IPS DF 6.9 (cell line): Measurements from ENCODE around the gene PPP2R3A.

Experiments
- DNase-seq: peaks from one replicate; pipeline ENCODE4 v3.0.0-alpha.2; 2013; ENCODE audit warnings: low read depth, low spot score
- H3K27ac ChIP-seq: one replicate; pipeline ENCODE4 v1.5.1; 2013; ENCODE audit warnings: low read length, control low read depth
- H3K27me3 ChIP-seq: 2 replicates; pipeline ENCODE4 v1.6.1; 2013; ENCODE audit warnings: mild to moderate bottlenecking, low read length; ENCODE audit not compliant: control insufficient read depth, insufficient read depth
- H3K36me3 ChIP-seq: 2 replicates; pipeline ENCODE4 v1.6.1; 2013; ENCODE audit warnings: low read length; ENCODE audit not compliant: control insufficient read depth, insufficient read depth
- H3K4me1 ChIP-seq: 2 replicates; pipeline ENCODE4 v1.6.1; 2013; ENCODE audit warnings: low read length; ENCODE audit not compliant: control insufficient read depth, insufficient read depth
- H3K4me3 ChIP-seq: 2 replicates; pipeline ENCODE4 v1.5.1; 2013; ENCODE audit warnings: mild to moderate bottlenecking, low read length
- H3K9me3 ChIP-seq: 2 replicates; pipeline ENCODE4 v1.6.1; 2013; ENCODE audit warnings: low read length, inconsistent platforms; ENCODE audit not compliant: control insufficient read depth, insufficient read depth
- whole genome bisulfite sequencing: extraction: QIAGEN DNeasy Blood & Tissue Kit; methylation state at CpG from one replicate; pipeline ENCODE4 v1.1.7; 2013; ENCODE audit warnings: mixed read lengths, missing lambda C conversion rate; ENCODE audit not compliant: insufficient read length, insufficient coverage; 5-methylcytosine and 5-hydroxymethylcytosine counted together

PPP2R3A gene

GRCh38 chr3:135989242-135989641 is 23.7 kb downstream of the PPP2R3A start:
- Histone ChIP-seq H3K36me3 (no peaks in the 10 kb centered on the region), H3K4me3 (no peak overlapping the region), H3K4me1 (no peaks in the 10 kb centered on the region), H3K9me3 (no peaks in the 10 kb centered on the region), H3K27me3 (no peaks in the 10 kb centered on the region), H3K27ac (no peak overlapping the region)
- no CpG with 5 or more reads among the region's 2 CpGs for WGBS
- no peak for DNase-seq

- H3K4me1 ChIP-seq = no peaks in the 10 kb centered on the region
- no peaks in the 10 kb centered on the region for H3K9me3 ChIP-seq
- no CpG with 5 or more reads among the region's 4 CpGs for WGBS
- H3K27me3 ChIP-seq = no peaks in the 10 kb centered on the region
- DNase-seq = no peak
- H3K4me3 ChIP-seq = no peak overlapping the region
- H3K27ac ChIP-seq = no peak overlapping the region
- no peaks in the 10 kb centered on the region for H3K36me3 ChIP-seq
These were observed 25.4 kb downstream of the PPP2R3A start for GRCh38 chr3:135990903-135991302.

- no peak for DNase-seq
- no CpG with 5 or more reads among the region's 2 CpGs for WGBS
These were observed 26.1 kb downstream of the PPP2R3A start for GRCh38 chr3:135991621-135992020.

DNA sequence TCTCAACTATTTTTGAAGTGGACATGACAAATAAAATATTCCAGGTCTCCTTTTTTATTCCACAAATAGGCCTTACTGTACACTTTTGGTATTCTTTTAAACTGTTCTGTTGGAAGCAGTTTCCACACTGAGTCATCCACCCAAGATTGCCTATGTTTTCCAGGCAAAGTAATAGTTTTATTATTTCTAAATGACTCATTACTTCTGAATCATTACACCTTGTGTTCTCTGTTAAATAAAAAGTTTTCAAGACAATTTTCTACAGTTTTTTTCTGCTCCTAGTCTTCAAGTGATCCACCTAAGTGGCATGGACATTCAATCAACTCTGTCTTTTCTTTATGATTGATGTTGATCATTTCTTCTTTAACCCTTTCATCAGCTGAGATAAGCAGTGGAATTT is 26.5 kb downstream of the PPP2R3A start:
- H3K27me3 ChIP-seq = no peaks in the 10 kb centered on the region
- no peaks in the 10 kb centered on the region for H3K4me1 ChIP-seq
- no peak for DNase-seq

More at GRCh38 chr3:135991621-135992020, 26.1 kb downstream of the PPP2R3A start:
- Histone ChIP-seq H3K27me3 (no peaks in the 10 kb centered on the region), H3K4me1 (no peaks in the 10 kb centered on the region), H3K27ac (no peak overlapping the region), H3K36me3 (no peaks in the 10 kb centered on the region), H3K9me3 (no peaks in the 10 kb centered on the region), H3K4me3 (no peak overlapping the region)

GRCh38 chr3:135994708-135995337 is 29.3 kb downstream of the PPP2R3A start:
- 0 out of 2 replicates have a peak, but pooled peaks cover 2% of the 10 kb centered on the region for H3K4me1 ChIP-seq
- no peaks in the 10 kb centered on the region for H3K36me3 ChIP-seq
- no CpG with 5 or more reads among the region's 3 CpGs for WGBS
- H3K9me3 ChIP-seq = no peaks in the 10 kb centered on the region
- H3K27me3 ChIP-seq = no peaks in the 10 kb centered on the region
- DNase-seq = no peak
- no peak overlapping the region for H3K27ac ChIP-seq
- no peak overlapping the region for H3K4me3 ChIP-seq

More for the DNA sequence above, 26.5 kb downstream of the PPP2R3A start:
- Histone ChIP-seq H3K4me3 (no peak overlapping the region), H3K9me3 (no peaks in the 10 kb centered on the region), H3K27ac (no peak overlapping the region), H3K36me3 (no peaks in the 10 kb centered on the region)

DNA sequence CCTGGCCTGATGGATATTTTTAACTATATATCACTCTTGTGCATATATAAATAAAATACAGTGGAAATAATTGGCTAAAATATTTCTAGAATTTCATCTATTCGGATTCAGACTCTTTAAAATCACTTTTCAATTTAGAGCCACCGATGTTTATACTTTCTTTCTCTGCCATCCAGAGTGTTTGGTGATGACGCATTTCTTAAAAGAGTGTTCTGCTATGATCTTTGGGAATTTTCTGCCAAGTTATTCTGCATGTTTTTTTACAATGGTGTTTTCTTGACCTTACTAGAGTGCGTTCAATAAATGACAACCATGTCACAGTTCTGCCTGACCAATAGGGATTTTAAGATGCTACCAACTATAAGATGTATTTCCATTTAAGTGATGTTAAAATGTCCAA is 30.2 kb downstream of the PPP2R3A start:
- no CpG with 5 or more reads among the region's 4 CpGs for WGBS
- 0 out of 2 replicates have a peak, but pooled peaks cover 2% of the 10 kb centered on the region for H3K4me1 ChIP-seq
- no peaks in the 10 kb centered on the region for H3K36me3 ChIP-seq
- H3K4me3 ChIP-seq = no peak overlapping the region
- no peaks in the 10 kb centered on the region for H3K9me3 ChIP-seq
- H3K27ac ChIP-seq = no peak overlapping the region
- no peaks in the 10 kb centered on the region for H3K27me3 ChIP-seq
- DNase-seq = no peak

GRCh38 chr3:135997554-135998320 is 32.2 kb downstream of the PPP2R3A start:
- Histone ChIP-seq H3K27me3 (no peaks in the 10 kb centered on the region), H3K9me3 (no peaks in the 10 kb centered on the region), H3K36me3 (no peaks in the 10 kb centered on the region), H3K27ac (no peak overlapping the region), H3K4me1 (0 out of 2 replicates have a peak, but pooled peaks cover 2% of the 10 kb centered on the region), H3K4me3 (no peak overlapping the region)
- no CpG with 5 or more reads among the region's 6 CpGs for WGBS
- DNase-seq = no peak

- no peak for DNase-seq
- Histone ChIP-seq H3K36me3 (no peaks in the 10 kb centered on the region), H3K9me3 (no peaks in the 10 kb centered on the region), H3K4me3 (no peak overlapping the region), H3K4me1 (no peaks in the 10 kb centered on the region), H3K27me3 (no peaks in the 10 kb centered on the region), H3K27ac (no peak overlapping the region)
- WGBS = no CpG with 5 or more reads among the region's 1 CpG
These were observed 42.7 kb downstream of the PPP2R3A start for GRCh38 chr3:136008221-136008620.

DNA sequence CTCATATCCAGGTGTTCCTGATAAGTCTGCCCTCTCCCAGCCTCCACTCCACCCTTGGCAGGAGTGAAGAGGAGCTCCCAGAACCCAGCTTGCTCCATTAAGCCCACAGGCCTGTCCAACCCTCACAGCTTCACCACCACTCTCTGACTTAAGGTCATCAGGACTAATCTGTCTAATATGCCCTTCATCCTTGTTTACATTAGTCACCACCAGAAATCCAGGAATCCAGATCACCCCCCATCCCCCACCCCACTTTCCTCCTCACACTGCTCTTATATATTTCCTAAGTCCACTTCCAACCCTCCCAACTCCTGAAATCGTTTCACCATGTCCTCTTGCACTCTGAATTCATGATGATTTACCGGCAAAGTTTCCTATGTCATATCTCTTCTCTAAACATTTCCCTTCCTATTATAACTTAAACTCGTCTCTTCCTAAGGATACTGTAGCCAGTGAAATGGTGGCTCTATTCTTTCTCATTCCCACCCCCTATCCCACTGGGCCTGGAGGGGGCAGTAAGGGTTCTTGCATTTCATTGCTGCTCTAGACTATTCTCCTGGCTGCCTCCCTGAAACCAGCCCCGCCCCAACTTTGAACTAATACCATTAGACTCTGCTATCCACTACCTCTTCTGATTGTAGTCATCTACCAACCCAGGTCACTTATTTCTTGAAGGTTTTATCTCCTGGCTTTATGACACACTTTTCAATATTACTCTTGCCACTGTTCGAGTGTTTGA is 43.4 kb downstream of the PPP2R3A start:
- Histone ChIP-seq H3K4me3 (no peak overlapping the region), H3K9me3 (no peaks in the 10 kb centered on the region), H3K27ac (no peak overlapping the region), H3K4me1 (no peaks in the 10 kb centered on the region), H3K27me3 (no peaks in the 10 kb centered on the region), H3K36me3 (no peaks in the 10 kb centered on the region)
- 100% methylated on average over 2 of the region's 5 CpGs for WGBS
- no peak for DNase-seq

DNA sequence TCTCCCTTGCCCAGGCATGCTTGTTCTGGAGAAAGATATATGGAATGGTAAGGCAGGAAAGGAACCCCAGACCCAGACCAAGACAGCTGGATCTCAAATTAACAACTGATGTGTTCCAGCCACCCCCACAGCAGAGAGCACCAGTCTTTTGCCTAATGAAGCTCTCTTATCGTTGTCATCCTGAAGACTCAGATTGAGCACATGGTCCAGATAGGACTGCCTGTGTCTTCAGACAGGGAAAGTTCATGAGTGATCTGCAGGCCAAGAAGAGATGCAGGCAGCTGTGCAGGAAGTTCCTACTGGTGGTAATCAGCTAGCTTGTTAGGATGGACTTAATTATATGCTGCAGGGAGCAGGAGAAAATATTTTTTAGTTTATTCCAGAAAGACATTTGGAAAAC is 53.3 kb downstream of the PPP2R3A start:
- WGBS = no CpG with 5 or more reads among the region's 1 CpG
- Histone ChIP-seq H3K27ac (no peak overlapping the region), H3K4me3 (no peak overlapping the region)

More for the DNA sequence above, 53.3 kb downstream of the PPP2R3A start:
- Histone ChIP-seq H3K27me3 (no peaks in the 10 kb centered on the region), H3K4me1 (no peaks in the 10 kb centered on the region), H3K36me3 (no peaks in the 10 kb centered on the region), H3K9me3 (no peaks in the 10 kb centered on the region)
- DNase-seq = no peak
